CD4-positive, alpha-beta memory T cell (primary cell): ENCODE measurements around the gene STRN3. TPM values are rescaled to one million over a fixed set of nuclear protein-coding genes. Genes with fewer than 3 reads are reported as not detected.
"Not testable (repeated sequence)": the region's sequence is repeated elsewhere in the genome, so short reads cannot be mapped to it uniquely, and the experiment has no call there.

ENCODE experiments used
- CTCF ChIA-PET: fragments of 350-600 bp; sonication (Branson Sonifier 250); formaldehyde crosslinking; loops from one replicate; lab custom pipeline; 2021; ENCODE audit warnings: inconsistent platforms; ENCODE audit not compliant: partially characterized antibody; lab: Charles Lee
- POLR2A ChIA-PET: fragments of 350-600 bp; sonication (Branson Sonifier 250); formaldehyde crosslinking; loops from one replicate; lab custom pipeline; 2021; ENCODE audit not compliant: partially characterized antibody; lab: Charles Lee
- DNase-seq, 5 donors: peaks; one replicate each; pipeline versions ENCODE4 v3.0.0 to v3.0.0-alpha.2; 2020 to 2022; ENCODE audit warnings: mixed read lengths in 1 of 5
- H3K27ac ChIP-seq: one replicate; pipeline ENCODE4 v1.7.0; 2013; ENCODE audit warnings: low read depth, low read length
- H3K27me3 ChIP-seq: 2 replicates; pipeline ENCODE4 v1.7.0; 2013; ENCODE audit warnings: mild to moderate bottlenecking, low read length, moderate library complexity; ENCODE audit not compliant: insufficient read depth
- H3K36me3 ChIP-seq: 2 replicates; pipeline ENCODE4 v1.7.0; 2013; ENCODE audit warnings: mild to moderate bottlenecking, low read length, moderate library complexity; ENCODE audit not compliant: insufficient read depth
- H3K4me1 ChIP-seq: 2 replicates; pipeline ENCODE4 v1.7.0; 2013; ENCODE audit warnings: mild to moderate bottlenecking, low read length, moderate library complexity; ENCODE audit not compliant: insufficient read depth
- H3K4me3 ChIP-seq, 2 donors: one replicate each; pipeline ENCODE4 v1.7.0; 2013; ENCODE audit warnings: low read length in 2 of 2, mild to moderate bottlenecking in 1 of 2
- H3K9me3 ChIP-seq, 2 donors: one replicate each; pipeline ENCODE4 v1.7.0; 2013; ENCODE audit warnings: low read length in 2 of 2, control low read depth in 1 of 2; ENCODE audit not compliant: control insufficient read depth in 1 of 2
- H3K27ac Mint-ChIP-seq, 7 donors: one replicate each; pipeline ENCODE4 v1.8.0; 2020 to 2021; ENCODE audit warnings: mixed read lengths in 7 of 7, mild to moderate bottlenecking in 6 of 7, inconsistent platforms in 3 of 7, moderate library complexity in 3 of 7
- H3K27me3 Mint-ChIP-seq, 2 donors: one replicate each; pipeline ENCODE4 v1.8.0; 2020 to 2021; ENCODE audit warnings: mixed read lengths in 2 of 2
- H3K36me3 Mint-ChIP-seq, 2 donors: one replicate each; pipeline ENCODE4 v1.8.0; 2020 to 2021; ENCODE audit warnings: mixed read lengths in 2 of 2, inconsistent platforms in 1 of 2, mild to moderate bottlenecking in 1 of 2
- H3K4me1 Mint-ChIP-seq, 4 donors: one replicate each; pipeline ENCODE4 v1.8.0; 2020 to 2021; ENCODE audit warnings: mixed read lengths in 4 of 4, mild to moderate bottlenecking in 1 of 4
- H3K4me3 Mint-ChIP-seq, 8 donors: one replicate each; pipeline ENCODE4 v1.8.0; 2020 to 2021; ENCODE audit warnings: mixed read lengths in 8 of 8, mild to moderate bottlenecking in 7 of 8, moderate library complexity in 6 of 8, inconsistent platforms in 3 of 8
- H3K9me3 Mint-ChIP-seq, 8 donors: one replicate each; pipeline ENCODE4 v1.8.0; 2020 to 2021; ENCODE audit warnings: mixed read lengths in 8 of 8, mild to moderate bottlenecking in 5 of 8, inconsistent platforms in 3 of 8, moderate library complexity in 1 of 8
- intact Hi-C: fragments of 100-400 bp; cut with micrococcal nuclease; formaldehyde crosslinking; loops from one replicate; pipeline ENCODE4 v1.15.1; 2023
- polyA plus RNA-seq, 2 donors: library from polyadenylated mRNA; unstranded; fragments of 300-500 nt; fragmentation: Illumina TruSeq; gene quantifications; one replicate each; pipeline ENCODE4 v1.2.3, GENCODE V29; 2021
- total RNA-seq, 2 experiments: library from RNA; stranded (reverse); gene quantifications; one replicate each; pipeline ENCODE4 v1.2.3, GENCODE V29; 2021

The STRN3 gene
- total and polyA plus RNA-seq, 4 experiments from 2014 or later: 2.3 to 26.2 (median 14.1) TPM

DNA sequence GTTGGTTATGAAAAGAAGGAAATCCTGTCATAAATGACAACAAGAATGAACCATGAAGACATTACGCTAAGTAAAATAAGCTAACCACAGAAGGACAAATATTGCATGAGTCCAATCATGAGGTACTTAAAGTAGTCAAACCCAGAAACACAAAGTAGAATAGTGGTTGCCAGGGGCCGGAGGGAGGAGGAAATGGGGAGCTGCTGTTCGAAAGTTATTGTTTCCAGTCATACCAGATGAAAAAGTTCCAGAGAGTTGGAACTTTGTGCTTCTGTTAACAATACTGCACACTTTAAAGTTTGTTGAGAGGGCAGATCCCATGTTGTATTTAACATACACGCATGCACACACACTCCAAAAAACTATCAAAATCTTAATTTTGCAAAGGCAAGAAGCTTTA lies 82.5 kb downstream of the STRN3 start:
- POLR2A ChIA-PET: no interaction called here
- H3K27ac Mint-ChIP-seq: no peak overlapping the region

DNA sequence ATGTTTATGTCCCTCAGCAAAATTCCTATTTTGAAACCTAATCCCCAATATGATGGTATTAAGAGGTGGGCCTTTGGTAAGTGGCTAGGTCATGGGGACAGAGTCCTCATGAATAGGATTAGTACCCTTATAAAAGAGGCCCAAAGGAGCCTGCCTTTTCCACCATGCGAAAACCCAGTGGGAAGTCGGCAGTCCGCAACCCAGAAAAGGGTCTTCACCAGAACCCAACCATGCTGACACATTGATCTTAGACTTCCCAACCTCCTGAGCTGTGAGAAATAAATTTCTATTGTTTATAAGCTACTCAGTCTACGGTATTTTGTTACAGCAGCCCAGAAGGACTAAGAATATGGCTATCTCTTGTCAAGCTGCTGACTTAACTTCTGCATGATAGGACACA lies 85.3 kb downstream of the STRN3 start:
- no peaks in the 10 kb centered on the region for H3K4me1 ChIP-seq
- ChIA-PET POLR2A (no interaction called here), CTCF (interaction anchor here (1.6 kb wide), 1 partner anchor 26 kb away, joined by 3 read pairs; no protein-coding TSS in a partner anchor)
- H3K27ac ChIP-seq: no peak overlapping the region
- Mint-ChIP-seq H3K4me3 (no peak overlapping the region), H3K9me3 (no peaks in the 10 kb centered on the region), H3K4me1 (peaks cover 0 to 8% (median 3%) of the 10 kb centered on the region in 4 donors), H3K36me3 (peaks cover 48 to 60% of the 10 kb centered on the region in 2 donors), H3K27me3 (no peaks in the 10 kb centered on the region), H3K27ac (no peak overlapping the region)
- intact Hi-C loops: no loop called here
- H3K9me3 ChIP-seq: no peaks in the 10 kb centered on the region
- H3K36me3 ChIP-seq: peaks cover 21% of the 10 kb centered on the region
- no peaks in the 10 kb centered on the region for H3K27me3 ChIP-seq
- no peak for DNase-seq
- no peak overlapping the region for H3K4me3 ChIP-seq

More for the DNA sequence above, 82.5 kb downstream of the STRN3 start:
- H3K4me1 ChIP-seq: no peaks in the 10 kb centered on the region
- H3K4me3 ChIP-seq: no peak overlapping the region
- no peaks in the 10 kb centered on the region for H3K27me3 Mint-ChIP-seq
- H3K27me3 ChIP-seq: no peaks in the 10 kb centered on the region
- peaks cover 61 to 70% of the 10 kb centered on the region in 2 donors for H3K36me3 Mint-ChIP-seq
- H3K9me3 ChIP-seq: no peaks in the 10 kb centered on the region
- H3K27ac ChIP-seq: no peak overlapping the region
- H3K4me1 Mint-ChIP-seq: peaks cover 0 to 8% (median 5%) of the 10 kb centered on the region in 4 donors
- DNase-seq: no peak
- intact Hi-C loops: no loop called here
- no peak overlapping the region for H3K4me3 Mint-ChIP-seq
- CTCF ChIA-PET: no interaction called here
- no peaks in the 10 kb centered on the region for H3K9me3 Mint-ChIP-seq
- H3K36me3 ChIP-seq: peaks cover 30% of the 10 kb centered on the region

DNA sequence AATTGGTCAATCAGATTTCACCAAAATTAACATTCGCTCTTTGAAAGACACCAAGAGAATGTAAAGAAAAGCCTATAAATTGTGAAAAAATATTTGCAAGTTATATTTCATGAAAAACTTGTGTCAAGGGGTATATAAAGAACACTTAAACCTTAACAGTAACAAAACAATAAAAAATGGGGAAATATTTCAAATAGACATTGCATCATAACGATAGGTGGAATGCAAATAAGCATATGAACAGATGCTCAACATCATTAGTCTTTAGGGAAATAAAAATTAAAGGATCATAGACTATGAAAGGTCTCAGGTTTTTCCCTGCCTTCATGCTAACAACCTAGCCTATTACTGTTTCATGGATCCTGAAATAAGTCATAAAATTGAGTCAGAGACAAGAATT lies 87.6 kb downstream of the STRN3 start:
- Mint-ChIP-seq H3K4me1 (peaks cover 0 to 8% (median 2%) of the 10 kb centered on the region in 4 donors), H3K36me3 (peaks cover 50 to 66% of the 10 kb centered on the region in 2 donors), H3K27ac (peak overlapping the region in 2 of 7 donors; percentile 3 to 17), H3K4me3 (no peak overlapping the region), H3K9me3 (no peaks in the 10 kb centered on the region), H3K27me3 (no peaks in the 10 kb centered on the region)
- Histone ChIP-seq H3K4me1 (no peaks in the 10 kb centered on the region), H3K27me3 (no peaks in the 10 kb centered on the region), H3K36me3 (peaks cover 28% of the 10 kb centered on the region), H3K4me3 (no peak overlapping the region), H3K9me3 (no peaks in the 10 kb centered on the region), H3K27ac (no peak overlapping the region)
- CTCF ChIA-PET: no interaction called here
- DNase-seq: no peak
- POLR2A ChIA-PET: no interaction called here
- intact Hi-C loops: no loop called here

DNA sequence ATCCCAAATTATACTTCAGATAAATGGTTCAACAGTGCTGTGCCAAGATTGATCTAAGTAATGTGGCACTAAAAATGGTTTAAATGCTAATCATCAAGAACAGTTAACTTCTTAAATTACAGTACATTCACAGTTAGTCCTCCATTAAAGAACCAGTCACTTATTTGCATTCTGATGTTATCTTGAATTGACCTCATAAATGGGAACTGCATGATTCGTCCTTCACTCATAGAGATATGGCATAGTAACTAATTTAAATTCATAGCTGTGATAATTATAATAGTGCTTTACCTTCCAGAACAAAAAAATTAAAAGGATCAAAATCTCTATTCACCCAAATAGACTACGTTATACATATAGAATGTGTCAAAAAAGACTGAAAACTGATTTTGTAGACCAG lies 90.7 kb downstream of the STRN3 start:
- CTCF ChIA-PET: interaction anchor here (1.0 kb wide), 1 partner anchor 42 kb away, joined by 3 read pairs; no protein-coding TSS in a partner anchor
- Mint-ChIP-seq H3K27ac (no peak overlapping the region), H3K4me3 (no peak overlapping the region), H3K36me3 (peaks cover 49 to 52% of the 10 kb centered on the region in 2 donors), H3K4me1 (peaks cover 0 to 3% (median 1%) of the 10 kb centered on the region in 4 donors), H3K27me3 (no peaks in the 10 kb centered on the region), H3K9me3 (no peaks in the 10 kb centered on the region)
- H3K4me3 ChIP-seq: no peak overlapping the region
- peaks cover 22% of the 10 kb centered on the region for H3K36me3 ChIP-seq
- H3K27ac ChIP-seq: no peak overlapping the region
- H3K27me3 ChIP-seq: no peaks in the 10 kb centered on the region
- no peaks in the 10 kb centered on the region for H3K9me3 ChIP-seq
- POLR2A ChIA-PET: no interaction called here
- no peaks in the 10 kb centered on the region for H3K4me1 ChIP-seq
- DNase-seq: no peak
- intact Hi-C loops: no loop called here

DNA sequence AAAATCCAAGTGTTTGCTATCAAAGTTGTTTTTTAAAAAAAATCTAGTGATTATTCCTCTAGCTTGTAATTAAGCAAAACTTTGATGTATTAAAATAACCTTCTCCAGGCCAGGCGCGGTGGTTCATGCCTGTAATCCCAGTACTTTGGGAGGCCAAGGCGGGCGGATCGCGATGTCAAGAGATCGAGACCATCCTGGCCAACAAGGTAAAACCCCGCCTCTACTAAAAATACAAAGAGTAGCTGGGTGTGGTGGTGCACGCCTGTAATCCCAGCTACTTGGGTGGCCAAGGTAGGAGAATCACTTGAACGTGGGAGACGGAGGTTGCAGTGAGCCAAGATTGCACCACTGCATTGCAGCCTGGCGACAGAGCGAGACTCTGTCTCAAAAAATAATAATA lies 92.2 kb downstream of the STRN3 start:
- H3K9me3 ChIP-seq, H3K27me3 ChIP-seq, DNase-seq, H3K27ac ChIP-seq, H3K27me3 Mint-ChIP-seq, H3K9me3 Mint-ChIP-seq, H3K4me1 ChIP-seq, POLR2A ChIA-PET, H3K4me3 ChIP-seq, intact Hi-C loops, H3K4me3 Mint-ChIP-seq, H3K27ac Mint-ChIP-seq, H3K4me1 Mint-ChIP-seq: not testable (repeated sequence)
- H3K36me3 Mint-ChIP-seq: peaks cover 40% of the 10 kb centered on the region in 2 donors
- CTCF ChIA-PET: interaction anchor here (1.0 kb wide), 1 partner anchor 11 kb away, joined by 3 read pairs; no protein-coding TSS in a partner anchor
- H3K36me3 ChIP-seq: peaks cover 22% of the 10 kb centered on the region

DNA sequence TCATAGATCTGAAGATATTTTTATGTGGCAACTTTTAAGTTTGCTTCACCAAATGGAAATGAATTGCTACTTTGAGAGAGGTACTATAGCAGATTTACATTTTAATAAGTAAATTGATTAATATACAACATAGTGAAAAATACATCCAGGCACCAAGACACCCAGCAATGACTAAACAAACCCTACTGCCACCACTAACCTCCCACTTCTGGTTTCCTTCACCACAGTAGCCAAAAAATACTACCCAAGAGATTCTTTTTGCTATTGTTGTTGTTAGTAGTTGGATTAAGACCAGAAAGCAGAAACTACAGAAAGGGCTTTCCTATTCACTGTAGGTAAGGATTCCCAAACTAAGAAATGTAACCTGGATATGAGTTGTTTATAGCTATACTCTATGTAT lies 97.7 kb downstream of the STRN3 start:
- Histone ChIP-seq H3K36me3 (peaks cover 4% of the 10 kb centered on the region), H3K9me3 (no peaks in the 10 kb centered on the region), H3K4me1 (no peaks in the 10 kb centered on the region), H3K4me3 (no peak overlapping the region), H3K27ac (no peak overlapping the region), H3K27me3 (no peaks in the 10 kb centered on the region)
- Mint-ChIP-seq H3K4me1 (peaks cover 0 to 6% (median under 1%) of the 10 kb centered on the region in 4 donors), H3K27ac (peak overlapping the region in 1 of 7 donors; percentile 41), H3K9me3 (no peaks in the 10 kb centered on the region), H3K4me3 (no peak overlapping the region), H3K36me3 (peaks cover 9 to 23% of the 10 kb centered on the region in 2 donors), H3K27me3 (no peaks in the 10 kb centered on the region)
- POLR2A ChIA-PET: interaction anchor here (0.6 kb wide), 1 partner anchor 28 kb away, joined by 3 read pairs; no protein-coding TSS in a partner anchor
- no peak for DNase-seq
- CTCF ChIA-PET: no interaction called here
- intact Hi-C loops: no loop called here

DNA sequence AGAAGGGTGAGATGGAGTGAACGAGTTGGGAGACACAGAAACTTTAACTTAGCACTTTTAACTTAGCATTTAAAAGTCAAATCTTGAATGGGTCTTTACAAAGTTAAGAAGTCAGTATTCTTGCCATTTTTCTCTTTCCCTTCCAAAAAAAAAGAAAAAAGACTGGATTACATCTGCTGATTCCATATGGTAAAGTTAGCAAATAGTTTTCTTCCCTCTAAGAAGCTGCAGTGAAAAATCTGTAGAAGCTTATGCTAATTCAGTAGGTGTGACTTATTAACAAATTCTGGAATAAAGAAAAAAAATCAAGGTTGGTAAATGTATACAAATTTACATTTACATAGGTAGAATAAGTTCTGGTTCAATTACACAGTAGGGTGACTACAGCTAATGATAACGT lies 100.9 kb downstream of the STRN3 start:
- CTCF ChIA-PET: interaction anchor here (0.5 to 1.4 kb wide), 2 partner anchors 10 to 401 kb away, joined by 3 to 5 read pairs; no protein-coding TSS in a partner anchor
- no peak overlapping the region for H3K4me3 Mint-ChIP-seq

More for the DNA sequence above, 100.9 kb downstream of the STRN3 start:
- Mint-ChIP-seq H3K9me3 (no peaks in the 10 kb centered on the region), H3K27me3 (no peaks in the 10 kb centered on the region), H3K36me3 (peaks cover 5 to 19% of the 10 kb centered on the region in 2 donors), H3K4me1 (peaks cover 4 to 9% (median 6%) of the 10 kb centered on the region in 4 donors), H3K27ac (no peak overlapping the region)
- Histone ChIP-seq H3K27ac (no peak overlapping the region), H3K27me3 (no peaks in the 10 kb centered on the region), H3K36me3 (peaks cover 4% of the 10 kb centered on the region), H3K4me1 (no peaks in the 10 kb centered on the region), H3K9me3 (no peaks in the 10 kb centered on the region), H3K4me3 (no peak overlapping the region)
- POLR2A ChIA-PET: interaction anchor here (0.6 kb wide), 1 partner anchor 462 kb away, joined by 3 read pairs; no protein-coding TSS in a partner anchor
- intact Hi-C loops: no loop called here
- DNase-seq: no peak
